Body of pancreas (tissue), 4 donors: ENCODE measurements around the gene SLC25A44. TPM values are rescaled to one million over a fixed set of nuclear protein-coding genes. Genes with fewer than 3 reads are reported as not detected.

Experiments used
- ATAC-seq: fragments of 150-250 bp; one replicate; pipeline ENCODE4 v1.9.1; 2016
- DNase-seq, 4 donors: peaks; one replicate each; pipeline ENCODE4 v3.0.0-alpha.2; 2019
- H3K27ac ChIP-seq, 4 donors: fragments of 200-600 bp; sonication (generic); 1 replicate in 3 of 4; 2 replicates in 1 of 4; pipeline versions ENCODE4 v1.5.1 to v1.6.1; 2016 to 2019; ENCODE audit warnings: mild to moderate bottlenecking in 1 of 4, mixed read lengths in 1 of 4, moderate library complexity in 1 of 4
- H3K27me3 ChIP-seq, 2 donors: fragments of 200-600 bp; sonication (generic); one replicate each; pipeline ENCODE4 v1.6.0; 2016; ENCODE audit warnings: mild to moderate bottlenecking in 1 of 2
- H3K36me3 ChIP-seq, 2 donors: fragments of 200-600 bp; sonication (generic); replicated peaks in 1 of 2; 2 replicates each; pipeline ENCODE4 v1.5.1; 2016; ENCODE audit warnings: low read depth in 2 of 2; ENCODE audit not compliant: insufficient read depth in 1 of 2
- H3K4me1 ChIP-seq: fragments of 200-600 bp; sonication (generic); one replicate; pipeline ENCODE4 v1.6.0; 2016
- H3K4me3 ChIP-seq, 2 donors: fragments of 200-600 bp; sonication (generic); 1 replicate in 1 of 2; 2 replicates in 1 of 2; pipeline ENCODE4 v1.5.1; 2016 to 2019
- H3K9me3 ChIP-seq, 3 donors: fragments of 200-600 bp; sonication (generic); 1 replicate in 2 of 3; 2 replicates in 1 of 3; pipeline ENCODE4 v1.5.1; 2016
- CTCF ChIP-seq, 7 experiments: fragments of 450-650 bp in 4 of 7; fragments of 200-600 bp in 3 of 7; sonication (generic) in 3 of 7; IDR thresholded peaks; one replicate each; pipeline ENCODE4 v1.5.1; 2016 to 2019; ENCODE audit warnings: antibody characterized with exemption in 7 of 7
- POLR2A ChIP-seq, 3 donors: fragments of 450-650 bp; IDR thresholded peaks; one replicate each; pipeline ENCODE4 v1.6.1; 2016; ENCODE audit warnings: antibody characterized with exemption in 3 of 3, mild to moderate bottlenecking in 2 of 3
- WGBS, 2 donors: methylation state at CpG; one replicate each; pipeline ENCODE4 v1.1.5; 2017; 5-methylcytosine and 5-hydroxymethylcytosine counted together
- intact Hi-C: fragments of 100-400 bp; cut with DNase I; formaldehyde crosslinking; loops from one replicate; pipeline ENCODE4 v1.15.1; 2023
- total RNA-seq, 2 donors: library from RNA; depleted of rRNA; stranded (reverse); fragments of >200 nt; gene quantifications; one replicate each; pipeline ENCODE4 v1.1.0, GENCODE V29; 2016

Gene SLC25A44
- total RNA-seq, 2 donors from 2014 or later, result 5.2 to 13.2 TPM

- ATAC-seq (no peak), DNase-seq (no peak)
- H3K27me3 ChIP-seq, result no peaks in the 10 kb centered on the region
- WGBS, 2 donors, result 93 to 95% methylated on average over 13 of the region's 13 CpGs
- TF ChIP-seq POLR2A (IDR thresholded peaks at IDR 0.05) (no peak), CTCF (IDR thresholded peaks at IDR 0.05) (no peak)
- no peak overlapping the region for H3K4me3 ChIP-seq
- H3K9me3 ChIP-seq, result no peaks in the 10 kb centered on the region
- no peak overlapping the region for H3K27ac ChIP-seq
- intact Hi-C loops, result loop anchor here (5.0 kb wide), 2 partner anchors 75 to 130 kb away; no protein-coding TSS in a partner anchor
- H3K4me1 ChIP-seq, result peaks cover 22% of the 10 kb centered on the region
- H3K36me3 ChIP-seq, result peaks cover 0 to 14% of the 10 kb centered on the region in 2 donors
These were observed 28.2 kb downstream of the SLC25A44 start for GRCh38 chr1:156221986-156222692.

GRCh38 chr1:156225677-156226014, 31.7 kb downstream of the SLC25A44 start:
- DNase-seq, result no peak
- ATAC-seq, result no peak
- intact Hi-C loops, result no loop called here
- Histone ChIP-seq H3K36me3 (peaks cover 0 to 19% of the 10 kb centered on the region in 2 donors), H3K4me1 (peaks cover 7% of the 10 kb centered on the region), H3K9me3 (no peaks in the 10 kb centered on the region), H3K4me3 (no peak overlapping the region), H3K27ac (no peak overlapping the region), H3K27me3 (no peaks in the 10 kb centered on the region)
- TF ChIP-seq POLR2A (IDR thresholded peaks at IDR 0.05), result no peak
- peak in 1 of 7 experiments; percentile 24 for TF ChIP-seq CTCF (IDR thresholded peaks at IDR 0.05)
- 5% methylated on average over 2 of the region's 2 CpGs for WGBS, 2 donors

- Histone ChIP-seq H3K9me3 (no peaks in the 10 kb centered on the region), H3K27me3 (no peaks in the 10 kb centered on the region), H3K4me1 (peaks cover 7% of the 10 kb centered on the region), H3K27ac (no peak overlapping the region), H3K4me3 (no peak overlapping the region), H3K36me3 (peaks cover 0 to 15% of the 10 kb centered on the region in 2 donors)
- 75 to 76% methylated on average over 2 of the region's 2 CpGs for WGBS, 2 donors
- ATAC-seq (no peak), DNase-seq (no peak)
- TF ChIP-seq CTCF (IDR thresholded peaks at IDR 0.05) (no peak), POLR2A (IDR thresholded peaks at IDR 0.05) (no peak)
- intact Hi-C loops, result no loop called here
These were observed 32.2 kb downstream of the SLC25A44 start for GRCh38 chr1:156226116-156226538.

GRCh38 chr1:156226782-156227181, 32.9 kb downstream of the SLC25A44 start:
- no peaks in the 10 kb centered on the region for H3K27me3 ChIP-seq
- no peak overlapping the region for H3K4me3 ChIP-seq
- H3K4me1 ChIP-seq, result peaks cover 7% of the 10 kb centered on the region
- TF ChIP-seq CTCF (IDR thresholded peaks at IDR 0.05), result no peak
- no peak for TF ChIP-seq POLR2A (IDR thresholded peaks at IDR 0.05)
- intact Hi-C loops, result no loop called here
- DNase-seq (no peak), ATAC-seq (no peak)
- WGBS, 2 donors, result 91 to 92% methylated on average over 4 of the region's 4 CpGs
- peaks cover 0 to 13% of the 10 kb centered on the region in 2 donors for H3K36me3 ChIP-seq
- no peaks in the 10 kb centered on the region for H3K9me3 ChIP-seq
- no peak overlapping the region for H3K27ac ChIP-seq

- H3K27ac ChIP-seq, result no peak overlapping the region
- peaks cover 7% of the 10 kb centered on the region for H3K4me1 ChIP-seq
- H3K4me3 ChIP-seq, result no peak overlapping the region
- no peaks in the 10 kb centered on the region for H3K27me3 ChIP-seq
- peaks cover 0 to 8% of the 10 kb centered on the region in 2 donors for H3K36me3 ChIP-seq
- TF ChIP-seq CTCF (IDR thresholded peaks at IDR 0.05) (no peak), POLR2A (IDR thresholded peaks at IDR 0.05) (no peak)
- intact Hi-C loops, result no loop called here
- WGBS, 2 donors, result 74 to 80% methylated on average over 7 of the region's 7 CpGs
- ATAC-seq, result no peak
- DNase-seq, result no peak
- no peaks in the 10 kb centered on the region for H3K9me3 ChIP-seq
These were observed 34.6 kb downstream of the SLC25A44 start for GRCh38 chr1:156228501-156228900.
